Naive B cell (primary cell): ENCODE results near the gene DZIP1. TPM values are rescaled to one million over a fixed set of nuclear protein-coding genes. Genes with fewer than 3 reads are reported as not detected.
A peak's percentile ranks its signal among the peaks of the same experiment; 100 is the strongest.

Source experiments
- ATAC-seq, 2 donors: fragments of 150-1000 bp; cut with Tn5 transposase; 2 replicates each; pipeline ENCODE4 v1.10.0; 2021; ENCODE audit warnings: low read depth in 2 of 2, mild to moderate bottlenecking in 2 of 2, moderate library complexity in 2 of 2
- DNase-seq: peaks from one replicate; pipeline ENCODE4 v3.0.0; 2022
- H3K27ac Mint-ChIP-seq, 6 donors: one replicate each; pipeline ENCODE4 v1.8.0; 2020 to 2022; ENCODE audit warnings: mild to moderate bottlenecking in 6 of 6, mixed read lengths in 6 of 6, moderate library complexity in 5 of 6, inconsistent platforms in 2 of 6
- H3K27me3 Mint-ChIP-seq, 3 donors: one replicate each; pipeline ENCODE4 v1.8.0; 2021 to 2022; ENCODE audit warnings: mixed read lengths in 3 of 3, mild to moderate bottlenecking in 1 of 3
- H3K36me3 Mint-ChIP-seq, 2 donors: one replicate each; pipeline ENCODE4 v1.8.0; 2020 to 2022; ENCODE audit warnings: mixed read lengths in 2 of 2, inconsistent platforms in 1 of 2, mild to moderate bottlenecking in 1 of 2
- H3K4me1 Mint-ChIP-seq, 3 donors: one replicate each; pipeline ENCODE4 v1.8.0; 2020 to 2022; ENCODE audit warnings: mixed read lengths in 3 of 3, inconsistent platforms in 1 of 3, mild to moderate bottlenecking in 1 of 3, moderate library complexity in 1 of 3
- H3K4me3 Mint-ChIP-seq, 8 donors: one replicate each; pipeline ENCODE4 v1.8.0; 2020 to 2022; ENCODE audit warnings: mild to moderate bottlenecking in 8 of 8, mixed read lengths in 8 of 8, moderate library complexity in 8 of 8, inconsistent platforms in 2 of 8
- H3K9me3 Mint-ChIP-seq, 7 donors: one replicate each; pipeline ENCODE4 v1.8.0; 2020 to 2022; ENCODE audit warnings: mixed read lengths in 7 of 7, mild to moderate bottlenecking in 5 of 7, inconsistent platforms in 2 of 7, moderate library complexity in 1 of 7
- polyA plus RNA-seq, 6 donors: library from polyadenylated mRNA; unstranded; fragments of 300-500 nt; fragmentation: Illumina TruSeq; gene quantifications; one replicate each; pipeline ENCODE4 v1.2.3, GENCODE V29; 2021; ENCODE audit warnings: low read depth in 6 of 6

The DZIP1 gene
- polyA plus RNA-seq, 6 donors from 2014 or later: not detected

DNA sequence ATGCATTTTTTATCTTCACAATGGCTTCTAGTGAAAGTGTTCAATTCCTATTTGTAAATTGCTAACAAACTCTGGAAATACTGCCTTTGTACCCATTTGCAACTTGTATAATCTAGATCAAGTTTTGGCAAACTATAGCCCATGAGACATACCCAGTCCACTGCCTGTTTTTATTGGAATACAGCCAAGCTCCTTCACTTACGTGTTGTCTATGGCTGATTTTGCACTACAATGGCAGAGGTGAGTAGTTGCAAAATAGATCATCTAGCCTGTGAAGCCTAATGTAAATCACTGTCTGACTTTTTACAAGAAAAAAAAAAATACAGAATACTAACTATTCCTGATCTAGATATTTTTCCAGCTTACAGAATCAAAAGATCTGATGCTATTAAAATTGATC lies 37.1 kb downstream of the DZIP1 start:
- H3K4me3 Mint-ChIP-seq: no peak overlapping the region

DNA sequence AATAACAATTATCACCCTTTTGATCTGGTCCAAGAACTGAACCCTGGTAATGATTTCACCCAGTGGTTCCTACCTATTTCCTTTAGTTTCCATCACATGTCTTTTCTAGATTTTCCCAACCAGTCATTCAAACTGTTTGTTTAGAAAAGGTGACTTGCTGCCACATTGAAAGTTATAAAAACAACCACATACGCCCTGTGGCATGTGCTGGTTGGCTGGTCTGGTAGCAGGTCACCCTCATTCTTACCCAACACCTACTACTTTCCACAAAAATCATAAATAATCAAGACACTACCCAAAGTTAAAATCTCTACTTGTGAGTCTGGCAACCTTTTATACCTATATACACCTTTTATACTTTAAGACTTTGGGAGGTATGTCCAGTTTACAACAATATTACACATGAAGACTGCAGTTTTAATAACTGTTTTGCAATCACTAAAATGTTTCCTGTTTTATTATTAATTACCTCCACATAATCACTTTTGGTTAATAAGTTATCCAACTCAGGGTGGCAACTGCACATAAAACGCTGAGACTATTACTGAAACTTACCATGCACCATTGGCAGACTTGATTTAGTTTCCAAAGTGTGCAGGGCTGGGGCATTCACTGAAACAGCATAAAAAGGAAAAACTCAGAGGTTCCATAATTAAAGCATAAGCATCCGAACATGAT lies 38.9 kb downstream of the DZIP1 start:
- ATAC-seq: no peak
- H3K9me3 Mint-ChIP-seq: no peaks in the 10 kb centered on the region
- no peak overlapping the region for H3K4me3 Mint-ChIP-seq
- no peaks in the 10 kb centered on the region for H3K4me1 Mint-ChIP-seq
- no peak overlapping the region for H3K27ac Mint-ChIP-seq
- peaks cover 6 to 16% (median 11%) of the 10 kb centered on the region in 3 donors for H3K27me3 Mint-ChIP-seq
- no peaks in the 10 kb centered on the region for H3K36me3 Mint-ChIP-seq
- DNase-seq: no peak

More for the DNA sequence above, 37.1 kb downstream of the DZIP1 start:
- H3K27ac Mint-ChIP-seq: no peak overlapping the region
- no peaks in the 10 kb centered on the region for H3K9me3 Mint-ChIP-seq
- H3K4me1 Mint-ChIP-seq: no peaks in the 10 kb centered on the region
- DNase-seq (no peak), ATAC-seq (no peak)
- H3K27me3 Mint-ChIP-seq: peaks cover 6 to 8% (median 8%) of the 10 kb centered on the region in 3 donors
- H3K36me3 Mint-ChIP-seq: no peaks in the 10 kb centered on the region

DNA sequence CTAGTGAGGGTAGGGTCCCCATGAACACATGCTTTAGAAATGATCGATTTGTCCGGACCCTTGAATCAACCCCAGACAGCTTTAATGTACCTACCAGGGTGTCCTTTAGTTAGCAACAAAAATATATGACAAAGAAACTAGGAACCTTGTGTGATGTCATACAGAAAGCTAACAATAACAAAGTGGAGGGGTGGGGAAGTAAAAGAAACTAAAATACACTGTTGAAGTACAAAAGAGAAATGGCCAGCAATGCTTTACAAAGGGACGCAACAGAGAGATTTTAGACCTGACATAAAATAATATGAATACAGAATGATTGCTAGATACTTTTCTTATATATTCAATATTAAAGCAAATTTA lies 40.0 kb downstream of the DZIP1 start:
- H3K27ac Mint-ChIP-seq: no peak overlapping the region
- no peak overlapping the region for H3K4me3 Mint-ChIP-seq
- DNase-seq (no peak), ATAC-seq (no peak)
- no peaks in the 10 kb centered on the region for H3K36me3 Mint-ChIP-seq
- peaks cover 6 to 16% (median 11%) of the 10 kb centered on the region in 3 donors for H3K27me3 Mint-ChIP-seq
- no peaks in the 10 kb centered on the region for H3K9me3 Mint-ChIP-seq
- H3K4me1 Mint-ChIP-seq: no peaks in the 10 kb centered on the region

DNA sequence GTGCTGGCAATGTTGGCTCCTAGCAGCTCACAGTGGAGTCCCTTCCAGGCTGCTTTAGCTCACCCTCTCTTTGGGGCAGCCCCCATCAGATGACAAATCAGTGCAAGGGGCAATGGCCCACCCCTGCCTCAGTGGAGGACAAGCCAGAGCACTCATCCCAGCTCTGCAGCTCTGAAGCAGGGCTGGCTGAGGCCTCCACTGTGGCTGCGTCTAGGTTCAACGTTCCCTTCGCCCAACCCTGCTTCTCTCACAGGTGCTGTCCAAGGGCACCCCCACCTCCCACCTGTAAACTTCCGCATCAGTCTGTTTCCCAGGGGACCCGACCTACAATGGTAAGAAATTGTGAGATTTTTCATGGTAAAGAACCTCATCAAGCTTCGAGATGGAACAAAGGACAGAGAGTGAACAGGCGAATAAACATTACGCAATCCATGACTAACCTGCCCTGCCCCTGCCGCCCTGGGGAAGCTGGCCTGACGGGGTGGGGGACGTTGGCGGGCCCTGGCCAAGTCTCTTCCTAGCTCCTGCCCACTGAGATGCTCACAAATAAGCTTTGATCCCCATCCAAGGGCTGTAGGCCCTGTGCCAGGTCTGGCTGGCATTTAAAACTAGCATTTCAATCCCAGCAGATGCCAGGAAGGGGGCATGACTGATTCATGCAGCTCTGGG lies 40.5 kb downstream of the DZIP1 start:
- H3K9me3 Mint-ChIP-seq: no peaks in the 10 kb centered on the region
- no peaks in the 10 kb centered on the region for H3K4me1 Mint-ChIP-seq
- H3K27me3 Mint-ChIP-seq: peaks cover 6 to 16% (median 11%) of the 10 kb centered on the region in 3 donors
- H3K27ac Mint-ChIP-seq: peak overlapping the region in 1 of 6 donors; percentile 65
- no peak overlapping the region for H3K4me3 Mint-ChIP-seq
- H3K36me3 Mint-ChIP-seq: no peaks in the 10 kb centered on the region
- no peak for DNase-seq
- ATAC-seq: no peak

DNA sequence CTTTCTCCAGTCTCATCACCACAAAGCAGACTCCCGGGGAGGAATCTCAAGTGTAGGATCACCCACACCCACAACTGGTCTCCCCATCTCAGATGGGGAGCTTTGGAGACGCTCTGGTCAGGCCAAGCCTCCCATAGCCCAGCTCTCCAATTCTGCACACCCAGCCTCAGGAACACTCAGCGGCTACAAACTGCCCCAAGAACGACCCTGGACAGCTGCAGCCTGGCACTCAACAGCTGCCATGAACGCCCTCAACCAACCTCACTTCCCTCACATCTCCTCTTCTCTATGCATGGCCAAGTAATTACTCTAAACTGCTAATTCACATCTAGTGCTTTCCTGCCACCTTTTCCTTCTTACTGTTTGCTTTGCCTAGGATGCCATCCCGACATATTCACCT lies 42.6 kb downstream of the DZIP1 start:
- H3K36me3 Mint-ChIP-seq: no peaks in the 10 kb centered on the region
- no peaks in the 10 kb centered on the region for H3K9me3 Mint-ChIP-seq
- peaks cover 0 to 11% (median 10%) of the 10 kb centered on the region in 3 donors for H3K27me3 Mint-ChIP-seq
- H3K4me1 Mint-ChIP-seq: no peaks in the 10 kb centered on the region
- DNase-seq (no peak), ATAC-seq (no peak)
- no peak overlapping the region for H3K4me3 Mint-ChIP-seq
- no peak overlapping the region for H3K27ac Mint-ChIP-seq

DNA sequence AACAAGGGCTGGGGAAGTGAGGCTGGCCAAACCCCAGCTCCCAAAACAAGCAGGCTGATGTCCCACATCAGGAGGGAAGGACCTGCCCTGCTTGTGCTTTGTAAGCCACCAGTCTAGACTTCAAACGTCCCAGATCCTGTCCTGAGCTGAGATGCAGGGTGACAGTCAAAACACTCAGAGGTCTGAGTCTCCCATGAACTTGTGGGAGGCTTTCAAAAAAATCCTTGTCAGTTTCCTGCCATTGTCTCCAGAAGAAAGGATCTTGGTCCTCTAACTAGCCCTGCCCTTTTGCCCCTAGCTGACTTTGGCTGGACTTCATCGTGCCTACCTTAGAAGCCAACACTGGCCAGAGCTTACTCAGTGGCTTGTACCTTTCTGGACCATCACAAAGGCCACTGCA lies 43.3 kb downstream of the DZIP1 start:
- ATAC-seq (no peak), DNase-seq (no peak)
- no peak overlapping the region for H3K27ac Mint-ChIP-seq
- peaks cover 0 to 11% (median 10%) of the 10 kb centered on the region in 3 donors for H3K27me3 Mint-ChIP-seq
- H3K9me3 Mint-ChIP-seq: no peaks in the 10 kb centered on the region
- H3K36me3 Mint-ChIP-seq: no peaks in the 10 kb centered on the region
- no peak overlapping the region for H3K4me3 Mint-ChIP-seq
- H3K4me1 Mint-ChIP-seq: no peaks in the 10 kb centered on the region

DNA sequence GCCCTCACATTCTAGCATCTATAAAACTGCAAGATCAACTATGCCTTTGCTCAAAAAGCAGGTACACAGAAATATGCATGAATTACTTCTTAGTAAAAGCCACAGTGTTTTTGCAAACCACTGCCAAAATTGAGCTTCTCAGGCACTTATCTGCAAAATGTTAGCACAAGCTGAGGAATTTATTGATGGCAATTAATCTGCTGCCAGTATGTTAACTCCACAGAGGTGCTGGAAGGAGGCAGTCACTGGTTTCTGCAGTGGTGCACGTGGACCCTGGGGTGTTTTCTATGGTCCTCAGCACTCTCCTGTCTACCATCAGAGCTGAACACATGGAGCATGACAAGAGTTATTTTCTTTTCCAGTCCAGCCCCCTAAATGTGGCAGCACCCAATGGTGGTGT lies 47.8 kb downstream of the DZIP1 start:
- ATAC-seq (no peak), DNase-seq (no peak)
- Mint-ChIP-seq H3K27me3 (peaks cover 0 to 7% (median 1%) of the 10 kb centered on the region in 3 donors), H3K4me3 (no peak overlapping the region), H3K36me3 (no peaks in the 10 kb centered on the region), H3K9me3 (no peaks in the 10 kb centered on the region), H3K27ac (no peak overlapping the region), H3K4me1 (no peaks in the 10 kb centered on the region)

DNA sequence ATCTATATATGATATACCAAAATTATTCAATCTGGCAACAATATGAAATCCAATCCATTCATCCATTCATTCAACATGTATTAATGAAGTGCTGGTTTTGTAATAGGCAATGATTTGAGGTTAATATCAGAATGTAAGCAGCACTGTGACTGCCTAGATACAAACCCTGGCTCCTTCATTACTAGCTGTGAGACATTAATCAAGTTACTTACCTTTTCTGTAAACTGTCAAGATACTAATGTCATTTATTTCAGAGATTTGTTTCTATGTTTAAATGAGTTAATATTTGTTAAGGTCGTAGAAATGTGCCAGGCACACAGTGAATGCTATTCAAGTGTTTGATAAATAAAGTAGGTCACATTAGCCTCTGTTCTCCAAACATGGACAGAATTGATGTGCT lies 51.0 kb downstream of the DZIP1 start:
- no peaks in the 10 kb centered on the region for H3K36me3 Mint-ChIP-seq
- peaks cover 6 to 9% (median 6%) of the 10 kb centered on the region in 3 donors for H3K27me3 Mint-ChIP-seq
- H3K4me3 Mint-ChIP-seq: no peak overlapping the region
- H3K9me3 Mint-ChIP-seq: peaks cover 0 to 5% (median 0%) of the 10 kb centered on the region in 7 donors
- DNase-seq (no peak), ATAC-seq (no peak)
- no peak overlapping the region for H3K27ac Mint-ChIP-seq
- H3K4me1 Mint-ChIP-seq: no peaks in the 10 kb centered on the region

DNA sequence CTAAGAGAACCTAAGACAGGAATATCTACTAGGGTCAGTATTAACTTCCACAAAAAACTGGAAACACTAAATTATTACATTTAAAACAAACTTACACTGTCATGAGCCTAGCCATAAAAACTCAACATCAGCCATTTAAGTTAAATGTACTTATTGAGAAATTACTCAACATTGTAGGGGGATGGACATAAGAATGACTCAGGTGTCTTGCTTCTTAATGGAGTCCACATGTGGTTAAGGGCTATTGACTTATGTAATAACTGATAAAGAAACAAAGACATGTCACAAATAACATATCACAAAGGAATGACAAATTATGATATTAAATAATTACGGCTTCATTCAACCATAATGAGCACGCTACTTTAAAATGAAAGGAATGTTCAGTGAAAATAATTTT lies 55.8 kb downstream of the DZIP1 start:
- ATAC-seq (no peak), DNase-seq (no peak)
- Mint-ChIP-seq H3K36me3 (no peaks in the 10 kb centered on the region), H3K27me3 (peaks cover 6 to 10% (median 9%) of the 10 kb centered on the region in 3 donors), H3K4me3 (no peak overlapping the region), H3K4me1 (no peaks in the 10 kb centered on the region), H3K27ac (no peak overlapping the region), H3K9me3 (peaks cover 0 to 5% (median 0%) of the 10 kb centered on the region in 7 donors)

DNA sequence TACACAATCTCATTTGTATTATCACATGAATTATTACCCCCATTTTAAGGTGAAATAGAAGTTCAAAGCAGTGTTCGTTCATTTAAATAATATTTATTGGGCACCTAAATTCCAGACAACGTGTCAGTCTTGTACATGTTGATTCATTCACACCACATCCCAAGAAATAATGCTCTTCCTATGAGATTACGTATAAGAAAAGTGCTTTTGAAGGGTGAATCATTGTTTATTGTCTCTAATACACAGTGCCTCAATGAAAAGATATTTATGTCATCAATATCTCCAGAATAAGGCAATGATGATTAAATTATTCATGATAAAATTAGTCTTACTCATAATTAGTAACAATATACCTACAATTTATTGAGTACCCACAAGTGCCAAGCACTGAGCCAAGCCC lies 56.4 kb downstream of the DZIP1 start:
- DNase-seq: no peak
- Mint-ChIP-seq H3K9me3 (peaks cover 0 to 5% (median 0%) of the 10 kb centered on the region in 7 donors), H3K27me3 (peaks cover 6 to 10% (median 9%) of the 10 kb centered on the region in 3 donors), H3K36me3 (no peaks in the 10 kb centered on the region), H3K27ac (no peak overlapping the region), H3K4me1 (no peaks in the 10 kb centered on the region), H3K4me3 (no peak overlapping the region)
- no peak for ATAC-seq

DNA sequence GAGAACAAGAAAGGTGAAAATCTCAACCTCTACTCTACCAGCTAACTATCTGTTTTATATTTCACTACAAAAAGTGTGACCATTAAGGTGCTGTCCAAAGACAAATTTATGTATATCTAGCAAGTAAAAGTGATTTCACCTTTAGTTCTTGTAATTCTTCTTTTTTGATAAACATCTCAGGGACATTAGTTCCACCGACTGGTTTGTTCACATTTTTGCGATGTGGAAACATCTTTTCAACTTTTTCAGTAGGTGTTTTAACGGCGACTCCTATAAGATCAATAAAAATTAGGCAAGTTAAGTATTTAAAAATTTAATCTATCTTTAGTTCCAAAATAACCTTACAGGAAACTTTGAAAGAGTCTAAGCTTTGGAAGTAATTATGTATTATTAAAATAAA lies 58.6 kb downstream of the DZIP1 start:
- H3K4me1 Mint-ChIP-seq: no peaks in the 10 kb centered on the region
- DNase-seq: no peak
- ATAC-seq: no peak
- no peaks in the 10 kb centered on the region for H3K36me3 Mint-ChIP-seq
- peaks cover 0 to 5% (median 0%) of the 10 kb centered on the region in 7 donors for H3K9me3 Mint-ChIP-seq
- no peak overlapping the region for H3K27ac Mint-ChIP-seq
- H3K4me3 Mint-ChIP-seq: no peak overlapping the region
- H3K27me3 Mint-ChIP-seq: peaks cover 4 to 8% (median 4%) of the 10 kb centered on the region in 3 donors

DNA sequence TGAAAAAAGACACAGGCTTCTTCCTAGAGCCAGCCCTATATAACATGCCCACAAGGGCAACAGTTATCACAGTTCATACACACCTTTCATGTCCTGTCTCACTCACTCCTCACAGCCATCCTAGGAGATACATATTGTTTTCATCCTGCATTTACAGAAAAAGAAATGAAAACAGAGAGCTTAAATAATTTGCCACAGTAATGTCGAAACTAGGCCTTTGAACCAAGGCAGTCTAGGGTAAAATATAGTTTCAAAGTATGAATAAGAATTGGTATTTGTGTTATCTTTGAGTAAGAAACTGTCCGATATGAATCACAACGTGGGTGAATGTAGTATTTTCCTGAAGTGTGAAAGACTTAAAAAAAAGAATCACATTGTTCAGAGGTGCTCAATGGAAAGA lies 65.2 kb downstream of the DZIP1 start:
- Mint-ChIP-seq H3K27me3 (peaks cover 0 to 4% (median 0%) of the 10 kb centered on the region in 3 donors), H3K4me1 (no peaks in the 10 kb centered on the region), H3K4me3 (no peak overlapping the region), H3K36me3 (no peaks in the 10 kb centered on the region), H3K27ac (no peak overlapping the region), H3K9me3 (no peaks in the 10 kb centered on the region)
- no peak for DNase-seq
- ATAC-seq: no peak

DNA sequence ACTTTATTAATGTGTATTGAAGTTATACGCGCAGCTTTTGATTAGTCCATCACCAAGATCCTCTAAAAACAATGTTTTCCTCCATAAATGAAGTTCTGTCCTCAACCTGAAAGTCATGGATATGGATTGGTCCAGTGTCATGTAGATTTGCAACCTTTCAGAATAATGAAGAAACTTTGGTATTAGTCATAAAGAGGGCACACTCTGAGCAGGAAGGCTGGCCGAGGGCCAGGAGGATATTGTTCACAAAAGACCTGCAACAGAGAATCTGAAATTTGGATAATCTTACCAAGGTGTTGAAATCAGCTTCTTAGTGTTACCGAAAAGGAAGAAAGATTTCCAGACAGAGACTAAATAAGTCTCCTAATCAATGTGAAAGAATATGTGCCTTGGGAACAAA lies 71.3 kb downstream of the DZIP1 start:
- DNase-seq: no peak
- Mint-ChIP-seq H3K27me3 (peaks cover 0 to 17% (median 13%) of the 10 kb centered on the region in 3 donors), H3K4me1 (no peaks in the 10 kb centered on the region), H3K27ac (no peak overlapping the region), H3K4me3 (no peak overlapping the region), H3K36me3 (no peaks in the 10 kb centered on the region), H3K9me3 (no peaks in the 10 kb centered on the region)
- no peak for ATAC-seq

DNA sequence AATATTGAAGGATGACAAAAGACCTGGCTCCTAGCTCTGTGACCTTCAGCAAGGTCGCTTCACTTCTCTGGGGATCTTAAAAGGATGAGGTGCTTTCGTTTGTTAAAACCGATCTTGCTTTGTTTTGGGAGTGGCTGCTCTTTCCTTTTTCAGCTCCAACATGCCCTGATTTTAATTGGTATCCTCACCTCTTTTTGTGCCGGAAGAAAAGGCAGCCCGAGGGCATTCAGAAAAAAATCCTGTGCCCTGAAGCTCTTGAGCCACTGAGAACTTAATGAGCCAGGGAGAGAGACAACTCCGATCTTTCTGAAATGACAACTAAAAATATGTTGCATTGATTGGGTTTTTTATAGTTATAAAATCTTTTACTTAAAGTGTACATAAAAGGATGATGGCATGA lies 72.6 kb downstream of the DZIP1 start:
- DNase-seq (no peak), ATAC-seq (no peak)
- Mint-ChIP-seq H3K36me3 (no peaks in the 10 kb centered on the region), H3K4me1 (no peaks in the 10 kb centered on the region), H3K27me3 (peaks cover 0 to 17% (median 14%) of the 10 kb centered on the region in 3 donors), H3K27ac (no peak overlapping the region), H3K9me3 (peaks cover 0 to 6% (median 0%) of the 10 kb centered on the region in 7 donors), H3K4me3 (no peak overlapping the region)
